Fibroblast of mammary gland (primary cell): ENCODE data around the gene UFD1.

Experiments used
- DNase-seq: peaks from one replicate; pipeline ENCODE4 v3.0.0-alpha.2; 2010; ENCODE audit warnings: low read depth
- H3K4me3 ChIP-seq: 2 replicates; pipeline ENCODE4 v1.5.1; 2011; ENCODE audit warnings: low read depth, mild to moderate bottlenecking, low read length, moderate library complexity; ENCODE audit not compliant: control insufficient read depth
- CTCF ChIP-seq: conservative IDR thresholded peaks from 2 replicates; pipeline ENCODE4 v1.5.1; 2011; ENCODE audit warnings: low read depth, low read length, inconsistent platforms; ENCODE audit not compliant: control insufficient read depth, insufficient read depth

UFD1 gene

GRCh38 chr22:19520566-19521305 is 41.7 kb upstream of the UFD1 start:
- no peak for TF ChIP-seq CTCF
- no peak overlapping the region for H3K4me3 ChIP-seq
- DNase-seq = no peak

- no peak for DNase-seq
- H3K4me3 ChIP-seq = no peak overlapping the region
- no peak for TF ChIP-seq CTCF
These were observed 41.0 kb upstream of the UFD1 start for GRCh38 chr22:19520007-19520406.

GRCh38 chr22:19519041-19519926 is 40.3 kb upstream of the UFD1 start:
- H3K4me3 ChIP-seq = no peak overlapping the region
- no peak for DNase-seq
- TF ChIP-seq CTCF = no peak

- H3K4me3 ChIP-seq = no peak overlapping the region
- no peak for TF ChIP-seq CTCF
- no peak for DNase-seq
These were observed 39.6 kb upstream of the UFD1 start for GRCh38 chr22:19518635-19519034.

- DNase-seq = no peak
- no peak for TF ChIP-seq CTCF
- H3K4me3 ChIP-seq = no peak overlapping the region
These were observed 39.1 kb upstream of the UFD1 start for GRCh38 chr22:19517919-19518611.

- DNase-seq = no peak
- no peak for TF ChIP-seq CTCF
- H3K4me3 ChIP-seq = no peak overlapping the region
These were observed 38.1 kb upstream of the UFD1 start for GRCh38 chr22:19517171-19517500.
